Trophoblast cell (in vitro differentiated cells and primary cell): ENCODE measurements around the gene RAD51B.

ENCODE experiments used
- DNase-seq, 2 donors: peaks; one replicate each; pipeline ENCODE4 v3.0.0-alpha.2; 2016
- H2AFZ ChIP-seq: 2 replicates; pipeline ENCODE4 v1.6.1; 2013; ENCODE audit warnings: low read length, moderate library complexity, mild to moderate bottlenecking; ENCODE audit not compliant: insufficient read depth, poor library complexity
- H2AK5ac ChIP-seq: 2 replicates; pipeline ENCODE4 v1.6.1; 2013; ENCODE audit warnings: mild to moderate bottlenecking, low read length
- H2BK120ac ChIP-seq: 2 replicates; pipeline ENCODE4 v1.6.1; 2013; ENCODE audit warnings: low read length, mild to moderate bottlenecking, moderate library complexity; ENCODE audit not compliant: insufficient read depth, poor library complexity
- H2BK12ac ChIP-seq: 2 replicates; pipeline ENCODE4 v1.6.1; 2013; ENCODE audit warnings: mild to moderate bottlenecking, low read length, moderate library complexity
- H2BK5ac ChIP-seq: 2 replicates; pipeline ENCODE4 v1.6.1; 2013; ENCODE audit warnings: low read length, low read depth, moderate library complexity, mild to moderate bottlenecking; ENCODE audit not compliant: poor library complexity
- H3K14ac ChIP-seq: 2 replicates; pipeline ENCODE4 v1.6.1; 2013; ENCODE audit warnings: mild to moderate bottlenecking, low read length
- H3K18ac ChIP-seq: 2 replicates; pipeline ENCODE4 v1.6.1; 2013; ENCODE audit warnings: mild to moderate bottlenecking, low read length
- H3K23ac ChIP-seq: 2 replicates; pipeline ENCODE4 v1.6.1; 2013; ENCODE audit warnings: low read length
- H3K27ac ChIP-seq: 2 replicates; pipeline ENCODE4 v1.5.1; 2013; ENCODE audit warnings: low read depth, mild to moderate bottlenecking, inconsistent platforms, low read length, moderate library complexity
- H3K27me3 ChIP-seq: 2 replicates; pipeline ENCODE4 v1.6.1; 2013; ENCODE audit warnings: inconsistent platforms, mild to moderate bottlenecking, low read length, moderate library complexity; ENCODE audit not compliant: insufficient read depth
- H3K36me3 ChIP-seq, 2 experiments: 1 replicate in 1 of 2; 2 replicates in 1 of 2; pipeline ENCODE4 v1.6.1; 2013; ENCODE audit warnings: low read length in 2 of 2, mild to moderate bottlenecking in 2 of 2, moderate library complexity in 1 of 2; ENCODE audit not compliant: insufficient read depth in 2 of 2, control insufficient read depth in 1 of 2
- H3K4ac ChIP-seq: 2 replicates; pipeline ENCODE4 v1.6.1; 2013; ENCODE audit warnings: low read depth, mild to moderate bottlenecking, low read length, moderate library complexity
- H3K4me1 ChIP-seq, 2 experiments: 1 replicate in 1 of 2; 2 replicates in 1 of 2; pipeline ENCODE4 v1.6.1; 2013; ENCODE audit warnings: low read length in 2 of 2, mild to moderate bottlenecking in 2 of 2, moderate library complexity in 1 of 2; ENCODE audit not compliant: insufficient read depth in 2 of 2, control insufficient read depth in 1 of 2
- H3K4me2 ChIP-seq: 2 replicates; pipeline ENCODE4 v1.6.1; 2013; ENCODE audit warnings: inconsistent platforms, mild to moderate bottlenecking, low read length, moderate library complexity
- H3K4me3 ChIP-seq: 2 replicates; pipeline ENCODE4 v1.5.1; 2013; ENCODE audit warnings: mild to moderate bottlenecking, low read depth, low read length, inconsistent platforms
- H3K79me1 ChIP-seq: one replicate; pipeline ENCODE4 v1.6.1; 2013; ENCODE audit warnings: low read length
- H3K79me2 ChIP-seq: 2 replicates; pipeline ENCODE4 v1.6.1; 2013; ENCODE audit warnings: low read length, mild to moderate bottlenecking; ENCODE audit not compliant: control insufficient read depth, insufficient read depth, poor library complexity
- H3K9ac ChIP-seq: 2 replicates; pipeline ENCODE4 v1.6.1; 2013; ENCODE audit warnings: mild to moderate bottlenecking, low read length
- H3K9me3 ChIP-seq: 2 replicates; pipeline ENCODE4 v1.6.1; 2013; ENCODE audit warnings: low read depth, mild to moderate bottlenecking, control low read depth, inconsistent platforms, low read length; ENCODE audit not compliant: insufficient read depth
- H4K12ac ChIP-seq: 2 replicates; pipeline ENCODE4 v1.6.1; 2013; ENCODE audit warnings: low read depth, mild to moderate bottlenecking, low read length, moderate library complexity
- H4K8ac ChIP-seq: 2 replicates; pipeline ENCODE4 v1.6.1; 2013; ENCODE audit warnings: low read depth, mild to moderate bottlenecking, low read length, moderate library complexity
- H4K91ac ChIP-seq: one replicate; pipeline ENCODE4 v1.6.1; 2013; ENCODE audit warnings: low read depth, mild to moderate bottlenecking, low read length, moderate library complexity
- whole genome bisulfite sequencing: extraction: QIAGEN DNeasy Blood & Tissue Kit; methylation state at CpG from one replicate; pipeline ENCODE4 v1.1.7; 2013; ENCODE audit warnings: missing lambda C conversion rate; ENCODE audit not compliant: insufficient read length, insufficient coverage; ENCODE audit errors: extremely low coverage; 5-methylcytosine and 5-hydroxymethylcytosine counted together

Gene RAD51B

DNA sequence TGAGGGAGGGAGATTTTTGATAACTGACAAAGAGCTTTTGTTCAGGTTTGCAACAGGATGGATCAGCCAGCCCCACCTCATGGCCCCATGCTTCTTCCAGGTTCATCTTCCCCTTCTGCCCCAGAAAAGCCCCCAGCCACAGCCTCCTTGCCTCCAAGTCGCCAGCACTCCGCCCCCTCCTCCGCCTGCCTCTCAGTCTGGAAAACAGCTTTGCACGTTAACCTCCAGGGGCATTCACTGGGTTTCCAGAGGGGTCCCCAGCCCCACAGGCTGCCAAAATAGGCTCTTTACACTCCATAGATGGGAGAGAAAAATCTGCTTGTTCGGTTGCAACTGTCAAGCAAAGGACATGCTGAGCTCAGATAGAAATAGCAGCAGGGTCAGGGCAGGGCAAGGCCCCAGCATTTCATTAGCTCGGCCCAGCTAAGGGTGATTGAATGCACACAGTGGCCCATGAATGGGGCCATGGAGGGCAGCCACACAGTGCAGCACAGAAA is 719.7 kb downstream of the RAD51B start:
- Histone ChIP-seq H3K27me3 (no peaks in the 10 kb centered on the region), H2BK120ac (peak overlapping the region; percentile 68), H3K23ac (no peak overlapping the region), H2AFZ (no peak overlapping the region), H3K18ac (no peak overlapping the region), H2BK12ac (peak overlapping the region; percentile 38), H3K9me3 (no peaks in the 10 kb centered on the region), H3K4me2 (no peak overlapping the region), H3K79me1 (peaks cover 2% of the 10 kb centered on the region), H3K9ac (no peak overlapping the region), H3K4me3 (no peak overlapping the region), H4K12ac (no peak overlapping the region), H4K8ac (no peak overlapping the region), H4K91ac (peak overlapping the region; percentile 67), H3K4me1 (peaks cover 0 to 2% of the 10 kb centered on the region in 2 experiments), H2BK5ac (peak overlapping the region; percentile 9), H3K79me2 (no peaks in the 10 kb centered on the region), H3K14ac (peak overlapping the region; percentile 15), H3K4ac (no peak overlapping the region), H3K27ac (no peak overlapping the region), H2AK5ac (peak overlapping the region; percentile 69), H3K36me3 (no peaks in the 10 kb centered on the region)
- no peak for DNase-seq
- WGBS, result no CpG with 5 or more reads among the region's 6 CpGs

DNA sequence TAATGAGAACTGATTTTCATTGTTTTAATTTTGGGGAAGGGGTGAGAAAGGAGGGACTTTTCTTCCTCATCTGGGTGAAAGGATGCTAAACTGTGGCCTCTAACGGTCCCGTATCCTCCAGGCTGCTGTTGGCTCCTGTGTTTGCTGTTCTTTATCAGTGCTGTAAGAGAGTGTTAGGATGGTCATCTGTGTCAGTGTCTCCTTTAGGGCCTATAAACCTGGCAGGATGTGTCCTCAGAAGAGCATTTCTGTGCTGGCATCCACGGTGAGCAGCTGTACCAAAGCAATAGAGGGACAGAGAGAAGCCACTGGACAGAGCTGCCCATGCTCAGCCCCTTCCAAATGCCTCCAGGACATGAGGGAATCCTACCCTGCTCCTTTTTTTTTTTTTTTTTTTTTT is 720.2 kb downstream of the RAD51B start:
- Histone ChIP-seq H4K91ac (no peak overlapping the region), H4K12ac (no peak overlapping the region), H3K23ac (no peak overlapping the region), H3K36me3 (no peaks in the 10 kb centered on the region), H3K18ac (no peak overlapping the region), H2BK120ac (no peak overlapping the region), H3K4ac (no peak overlapping the region), H3K14ac (no peak overlapping the region), H3K79me2 (no peaks in the 10 kb centered on the region), H2AK5ac (no peak overlapping the region), H3K9ac (no peak overlapping the region), H3K4me3 (no peak overlapping the region), H3K4me1 (peaks cover 0 to 2% of the 10 kb centered on the region in 2 experiments), H2BK12ac (no peak overlapping the region), H3K9me3 (no peaks in the 10 kb centered on the region), H2AFZ (no peak overlapping the region), H4K8ac (no peak overlapping the region), H3K27me3 (no peaks in the 10 kb centered on the region), H2BK5ac (no peak overlapping the region), H3K4me2 (no peak overlapping the region), H3K27ac (no peak overlapping the region), H3K79me1 (peaks cover 2% of the 10 kb centered on the region)
- DNase-seq, result peak in 1 of 2 donors; percentile 22
- WGBS, result no CpG with 5 or more reads among the region's 3 CpGs

DNA sequence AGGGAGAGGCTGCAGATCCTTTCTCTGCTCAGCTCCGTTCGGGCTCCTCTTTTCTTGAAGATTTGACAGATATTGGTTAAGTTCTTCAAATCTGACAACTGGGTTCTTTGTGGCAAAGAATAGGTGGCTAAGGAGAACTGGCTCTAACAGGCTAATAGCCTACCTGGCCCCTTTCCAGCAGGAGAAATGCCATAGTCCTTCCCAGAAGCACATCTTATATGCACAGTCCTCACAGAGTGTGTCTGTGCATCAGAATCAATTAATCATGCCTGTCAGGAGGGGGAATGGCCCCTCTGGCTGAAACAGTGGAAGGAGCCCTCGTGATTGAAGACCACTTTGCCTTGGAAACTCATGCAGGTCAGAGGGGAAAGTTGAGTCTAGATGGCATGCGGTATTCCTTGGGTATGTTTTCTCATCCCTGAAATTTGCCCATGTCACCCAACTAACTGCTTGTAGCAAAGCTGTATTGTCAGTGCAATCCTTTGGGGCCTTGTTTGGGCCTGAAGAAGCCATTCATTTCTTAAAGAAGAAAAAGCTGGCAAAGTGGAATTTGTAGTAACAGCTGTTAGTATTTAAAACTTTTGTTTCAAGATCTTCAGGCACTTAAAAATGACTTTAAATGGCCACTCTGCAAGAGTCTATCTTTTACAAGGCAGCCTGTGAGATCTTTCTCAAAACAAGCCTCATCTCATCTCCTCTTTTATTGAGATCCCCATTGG is 721.8 kb downstream of the RAD51B start:
- Histone ChIP-seq H3K9me3 (no peaks in the 10 kb centered on the region), H4K91ac (no peak overlapping the region), H3K4me1 (peaks cover 0 to 2% of the 10 kb centered on the region in 2 experiments), H3K27me3 (no peaks in the 10 kb centered on the region), H2AK5ac (no peak overlapping the region), H3K27ac (no peak overlapping the region), H2AFZ (no peak overlapping the region), H2BK120ac (no peak overlapping the region), H3K79me1 (peaks cover 5% of the 10 kb centered on the region), H4K8ac (no peak overlapping the region), H3K9ac (no peak overlapping the region), H3K14ac (no peak overlapping the region), H3K18ac (no peak overlapping the region), H2BK5ac (no peak overlapping the region), H3K4me3 (no peak overlapping the region), H3K4me2 (no peak overlapping the region), H3K36me3 (no peaks in the 10 kb centered on the region), H4K12ac (no peak overlapping the region), H2BK12ac (no peak overlapping the region), H3K79me2 (no peaks in the 10 kb centered on the region), H3K4ac (no peak overlapping the region), H3K23ac (no peak overlapping the region)
- WGBS, result no CpG with 5 or more reads among the region's 4 CpGs
- no peak for DNase-seq

DNA sequence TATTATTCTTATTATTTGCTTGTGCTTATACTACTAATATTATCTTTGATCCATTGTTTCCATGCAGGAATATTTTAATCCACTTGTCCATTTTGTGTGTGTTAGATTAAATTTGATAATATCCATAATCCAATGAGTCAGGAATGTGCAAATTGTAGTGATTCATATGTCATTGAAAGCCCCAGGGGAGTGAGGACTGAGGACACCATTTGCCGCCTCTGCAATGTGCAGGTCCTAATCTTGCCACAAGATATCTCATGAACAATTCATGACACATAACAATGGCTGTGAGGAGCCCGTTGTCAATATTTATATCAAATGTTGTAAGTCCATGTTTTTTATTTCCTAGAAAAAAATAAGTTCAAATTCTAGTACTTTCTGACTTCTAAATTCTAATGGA is 722.8 kb downstream of the RAD51B start:
- Histone ChIP-seq H3K4me3 (no peak overlapping the region), H3K23ac (no peak overlapping the region), H3K18ac (no peak overlapping the region), H4K91ac (no peak overlapping the region), H3K27me3 (no peaks in the 10 kb centered on the region), H4K12ac (no peak overlapping the region), H3K79me1 (peaks cover 12% of the 10 kb centered on the region), H2BK12ac (no peak overlapping the region), H2BK120ac (no peak overlapping the region), H3K9ac (no peak overlapping the region), H3K4me2 (no peak overlapping the region), H3K4me1 (peaks cover 9 to 11% of the 10 kb centered on the region in 2 experiments), H3K4ac (no peak overlapping the region), H3K79me2 (peaks cover 4% of the 10 kb centered on the region), H2AFZ (no peak overlapping the region), H3K27ac (no peak overlapping the region), H3K36me3 (no peaks in the 10 kb centered on the region), H3K14ac (no peak overlapping the region), H2BK5ac (no peak overlapping the region), H4K8ac (no peak overlapping the region), H3K9me3 (no peaks in the 10 kb centered on the region), H2AK5ac (no peak overlapping the region)
- WGBS, result no CpG with 5 or more reads among the region's 2 CpGs
- peak in 1 of 2 donors; percentile 20 for DNase-seq
